Eye (tissue), 1 donor: ENCODE results near the gene KCTD8.

Source experiments
- DNase-seq: peaks from one replicate; pipeline ENCODE4 v3.0.0-alpha.2; 2015

The KCTD8 gene

DNA sequence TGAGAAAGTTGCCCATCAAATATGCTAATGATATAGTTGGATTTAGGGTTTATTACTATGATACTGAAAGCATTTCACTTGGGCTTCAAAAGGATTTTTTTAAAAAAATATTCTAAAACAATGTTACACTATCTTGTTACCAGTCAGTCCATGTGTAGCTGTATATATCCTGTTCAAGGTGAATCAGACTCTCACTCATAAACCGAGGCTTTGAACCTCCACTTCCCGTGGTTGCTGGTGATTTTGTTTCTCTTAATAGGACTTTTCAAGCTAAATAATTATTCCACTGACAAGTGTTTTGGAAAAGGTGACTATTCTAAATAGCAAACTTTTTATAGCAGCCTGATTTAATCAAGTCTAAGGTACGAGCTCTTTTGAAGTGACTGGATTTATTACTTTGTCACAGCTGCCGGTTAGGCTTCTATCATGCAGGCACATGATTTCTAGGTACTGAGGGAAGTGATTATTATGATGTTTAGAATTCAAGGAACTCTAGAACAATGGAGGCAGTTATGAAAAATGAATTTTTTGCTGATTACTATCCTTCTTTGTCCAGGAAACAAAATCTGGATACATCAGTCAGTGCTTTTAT, 287.7 kb downstream of the KCTD8 start:
- no peak for DNase-seq

DNA sequence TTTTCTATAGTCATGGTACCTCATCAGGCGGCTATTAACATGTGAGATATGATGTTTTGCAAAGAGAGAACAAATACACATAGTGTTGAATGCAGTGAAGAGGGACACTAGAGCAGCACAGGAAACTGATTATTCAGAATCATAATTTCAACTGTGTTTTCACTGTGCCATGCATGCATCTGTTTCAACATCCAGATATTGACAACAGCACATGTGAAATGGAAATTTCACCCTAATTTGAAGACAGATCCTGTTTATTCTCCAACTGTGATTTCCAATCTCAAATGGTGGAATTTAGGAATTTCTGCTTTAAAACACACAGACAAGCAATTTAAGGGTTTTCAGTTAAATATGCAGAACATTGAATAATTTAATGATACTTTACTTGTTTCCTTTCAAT, 288.6 kb downstream of the KCTD8 start:
- no peak for DNase-seq

DNA sequence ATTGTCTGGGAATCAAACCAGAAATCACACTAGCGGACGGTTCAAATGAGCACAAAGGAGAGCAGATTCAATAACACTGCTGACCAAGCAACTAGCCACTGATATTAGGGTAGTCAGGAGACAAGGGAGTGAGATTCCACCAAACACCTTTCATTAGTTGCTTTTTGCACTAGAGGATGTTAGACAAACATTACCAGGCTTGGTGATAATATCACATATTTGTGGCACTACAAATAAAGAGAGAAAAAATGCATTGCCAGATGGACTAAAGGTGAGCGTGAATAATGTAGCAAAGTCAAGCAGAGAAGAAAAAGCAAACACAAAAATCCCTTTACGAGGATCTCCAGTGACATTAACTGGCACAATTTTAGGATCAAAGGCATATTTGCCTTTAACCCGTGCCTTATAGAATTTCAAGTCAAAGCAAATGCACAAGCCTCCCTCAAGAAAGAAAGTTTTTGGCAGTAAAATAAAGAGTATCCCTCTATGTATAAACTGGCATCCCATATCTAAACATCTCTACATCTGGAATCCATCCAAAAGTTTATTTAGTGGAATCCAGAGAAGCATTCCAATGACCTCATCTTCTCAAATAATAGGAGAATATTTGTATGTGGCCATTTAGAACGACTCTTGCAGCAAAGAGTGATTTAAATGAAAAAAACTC, 290.9 kb downstream of the KCTD8 start:
- DNase-seq: peak; percentile 40

DNA sequence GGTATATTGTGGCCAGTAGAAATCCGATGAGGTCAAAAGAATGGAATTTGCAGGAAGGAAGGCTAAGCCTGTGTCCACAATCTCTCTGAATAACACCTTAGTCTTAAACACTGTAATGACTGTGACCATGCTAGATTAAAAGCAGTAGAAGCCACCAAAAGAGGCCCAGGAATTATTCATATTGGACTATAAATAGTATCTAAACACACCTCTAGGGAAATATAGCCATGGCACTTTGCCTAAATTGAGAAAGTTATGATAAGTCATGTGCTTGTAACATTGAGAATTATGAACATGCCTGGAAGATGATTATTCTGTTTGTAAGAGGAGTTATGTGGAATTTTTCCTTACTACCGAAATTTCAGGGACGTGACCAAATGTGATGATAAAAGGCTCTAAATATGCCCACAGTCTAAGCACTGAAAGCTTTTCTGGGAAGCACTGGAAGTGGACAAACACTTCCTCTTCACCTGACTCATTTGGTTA, 298.5 kb downstream of the KCTD8 start:
- peak; percentile 9 for DNase-seq

DNA sequence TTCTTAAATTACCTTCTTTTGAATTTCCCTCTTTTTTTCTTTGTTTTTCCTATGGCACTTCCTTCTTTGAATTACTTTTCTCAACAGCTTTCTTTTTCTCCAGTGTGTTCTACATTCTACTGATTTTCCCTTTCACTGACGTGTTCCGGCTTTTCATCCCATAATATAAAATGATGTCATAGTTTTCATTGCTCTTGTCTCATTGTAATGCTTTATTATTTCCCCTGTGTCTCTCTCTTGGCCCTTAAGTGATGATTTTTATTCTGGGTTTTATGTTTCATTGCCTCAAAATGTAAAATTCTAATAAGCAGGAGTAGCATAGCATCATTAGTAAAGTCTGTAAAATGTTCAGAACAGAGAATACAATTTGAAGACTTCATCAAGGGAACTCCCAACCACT, 299.3 kb downstream of the KCTD8 start:
- no peak for DNase-seq

DNA sequence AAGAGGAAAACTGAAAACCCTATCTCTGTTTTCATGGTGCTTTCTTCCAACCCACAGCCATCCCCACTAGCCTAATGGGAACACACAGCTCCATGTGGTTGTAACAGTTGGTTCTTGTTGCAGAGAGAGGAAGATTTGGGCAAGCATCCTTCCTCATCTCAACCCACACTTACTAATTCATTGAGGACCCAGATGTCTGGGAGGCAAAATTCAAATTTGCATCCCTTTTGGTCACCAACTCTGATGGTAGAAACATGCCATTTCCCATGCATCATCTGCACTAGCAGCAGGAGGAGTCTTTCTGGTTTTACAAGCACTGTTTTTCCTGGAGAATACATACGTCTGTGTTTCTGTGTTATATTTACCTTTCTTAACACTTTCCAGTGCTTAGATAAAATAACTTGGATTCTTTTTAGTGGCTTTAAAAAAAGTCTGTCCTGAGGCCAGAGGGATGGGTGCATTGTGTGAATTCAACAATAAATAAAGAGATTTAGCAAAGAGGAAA, 301.0 kb downstream of the KCTD8 start:
- peak; percentile 37 for DNase-seq

DNA sequence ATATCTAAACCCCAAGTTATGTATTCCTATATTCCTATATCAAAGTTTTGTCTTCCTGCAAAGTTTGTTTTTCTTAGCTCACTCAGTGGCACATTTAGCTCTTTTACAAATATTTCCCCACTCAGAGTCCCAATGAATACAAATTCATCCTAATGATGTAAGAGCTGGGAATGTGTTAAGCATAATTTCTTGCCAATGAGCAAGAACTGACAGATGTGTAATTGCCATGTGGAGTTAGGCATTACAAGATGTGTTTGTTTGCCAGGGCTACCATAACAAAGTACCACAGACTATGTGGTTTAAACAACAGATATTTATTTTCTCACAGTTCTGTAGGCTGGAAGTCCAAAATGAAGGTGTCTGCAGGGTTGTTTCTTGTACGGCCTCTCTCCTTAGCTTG, 302.1 kb downstream of the KCTD8 start:
- DNase-seq: no peak

DNA sequence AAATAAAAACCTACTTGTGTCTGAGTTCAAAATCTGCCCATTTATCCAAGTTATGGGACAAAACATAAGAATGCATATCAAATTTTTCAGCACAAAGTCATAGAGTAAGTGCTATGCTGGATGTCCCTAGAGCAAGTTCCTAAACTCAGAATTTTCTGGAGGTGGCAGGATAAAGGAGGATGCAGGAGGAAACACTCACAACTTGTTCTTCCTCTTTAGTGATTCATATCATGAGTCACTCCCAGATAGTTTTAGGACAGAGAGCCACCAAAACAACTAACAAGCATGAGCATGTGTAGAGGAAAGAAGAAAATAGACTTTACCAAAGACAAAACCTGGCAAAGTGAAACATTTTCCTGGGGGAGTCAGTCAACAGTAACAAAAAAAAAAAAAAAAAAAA, 302.7 kb downstream of the KCTD8 start:
- DNase-seq: no peak

DNA sequence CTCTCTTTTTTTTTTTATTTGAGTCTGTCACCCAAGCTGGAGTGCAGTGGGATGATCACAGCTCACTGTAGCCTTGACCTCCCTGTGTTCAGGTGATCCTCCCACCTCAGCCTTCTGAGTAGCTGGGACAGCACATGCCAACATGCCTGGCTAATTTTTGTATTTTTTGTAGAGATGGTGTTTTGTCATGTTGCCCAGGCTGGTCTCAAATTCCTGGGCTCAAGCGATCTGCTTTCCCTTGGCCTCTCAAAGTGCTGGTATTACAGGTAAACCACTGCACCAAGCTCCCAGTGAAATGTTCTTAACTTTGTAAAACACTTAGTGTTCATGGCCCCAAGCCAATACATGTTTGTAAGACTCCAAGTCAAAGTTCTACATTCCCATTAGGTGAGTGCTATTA, 316.1 kb downstream of the KCTD8 start:
- DNase-seq: no peak
